ENCODE measurements around the gene SERPINA6.

GRCh38 chr14:94322648-94323570 is at the start of gene SERPINA6:
- TF ChIP-seq POLR2A (IDR thresholded peaks at IDR 0.05; ENCODE audit: low read depth, low read length) (no peak), POLR2AphosphoS5 (IDR thresholded peaks at IDR 0.05; ENCODE audit: low read depth, low read length) (no peak), TAF1 (IDR thresholded peaks at IDR 0.05; ENCODE audit: low read depth, low read length) (no peak)

Measured in GM12891 (cell line).